IPS-NIHi7 (cell line): ENCODE results near the gene PDLIM7.
"Not testable (repeated sequence)": the region's sequence is repeated elsewhere in the genome, so short reads cannot be mapped to it uniquely, and the experiment has no call there.

Source experiments
- DNase-seq: peaks from one replicate; pipeline ENCODE4 v3.0.0; 2012; ENCODE audit warnings: mixed read lengths; ENCODE audit errors: extremely low spot score

PDLIM7 gene, protein sequence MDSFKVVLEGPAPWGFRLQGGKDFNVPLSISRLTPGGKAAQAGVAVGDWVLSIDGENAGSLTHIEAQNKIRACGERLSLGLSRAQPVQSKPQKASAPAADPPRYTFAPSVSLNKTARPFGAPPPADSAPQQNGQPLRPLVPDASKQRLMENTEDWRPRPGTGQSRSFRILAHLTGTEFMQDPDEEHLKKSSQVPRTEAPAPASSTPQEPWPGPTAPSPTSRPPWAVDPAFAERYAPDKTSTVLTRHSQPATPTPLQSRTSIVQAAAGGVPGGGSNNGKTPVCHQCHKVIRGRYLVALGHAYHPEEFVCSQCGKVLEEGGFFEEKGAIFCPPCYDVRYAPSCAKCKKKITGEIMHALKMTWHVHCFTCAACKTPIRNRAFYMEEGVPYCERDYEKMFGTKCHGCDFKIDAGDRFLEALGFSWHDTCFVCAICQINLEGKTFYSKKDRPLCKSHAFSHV

DNA sequence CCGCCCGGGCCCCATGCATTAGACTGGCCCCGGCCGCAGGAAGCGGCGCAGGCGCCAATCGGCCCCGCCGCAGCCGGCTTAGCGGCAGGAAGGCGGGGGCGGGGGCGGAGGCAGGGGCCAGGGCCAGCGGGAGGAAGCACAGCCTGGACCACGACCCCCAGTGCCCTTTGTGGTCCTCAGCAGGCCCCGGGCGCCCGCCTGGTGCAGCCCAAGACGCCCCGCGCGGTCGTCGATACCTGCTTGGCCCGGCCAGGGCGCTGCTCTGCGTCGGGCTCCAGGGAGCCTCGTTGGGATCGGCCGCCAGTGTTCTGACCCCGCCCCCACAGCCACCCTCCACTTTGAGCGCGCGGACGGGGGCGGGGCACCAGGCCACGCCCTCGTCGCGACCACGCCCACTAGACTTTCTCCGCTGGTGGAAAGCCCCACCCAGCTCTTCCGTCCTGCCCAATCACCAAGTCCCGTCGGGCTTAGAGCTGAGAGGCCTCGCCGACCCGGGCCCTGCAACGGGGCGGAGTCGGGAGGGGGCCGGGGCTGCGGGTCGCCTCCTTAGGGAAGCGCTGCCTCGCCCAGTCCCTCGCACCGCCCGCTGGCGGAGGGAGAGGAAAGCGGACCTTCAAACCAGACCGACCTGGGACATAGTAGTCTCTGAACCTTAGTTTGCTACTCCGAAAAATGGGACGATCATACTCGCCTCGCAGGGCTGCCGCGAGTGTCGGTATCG is at the start of gene PDLIM7:
TSS of gene PDLIM7 (minus strand) at position 313 of the 721 bp plus-strand sequence. CDS start 1,092 bp downstream, outside the sequence.
- DNase-seq = peak; percentile 98

DNA sequence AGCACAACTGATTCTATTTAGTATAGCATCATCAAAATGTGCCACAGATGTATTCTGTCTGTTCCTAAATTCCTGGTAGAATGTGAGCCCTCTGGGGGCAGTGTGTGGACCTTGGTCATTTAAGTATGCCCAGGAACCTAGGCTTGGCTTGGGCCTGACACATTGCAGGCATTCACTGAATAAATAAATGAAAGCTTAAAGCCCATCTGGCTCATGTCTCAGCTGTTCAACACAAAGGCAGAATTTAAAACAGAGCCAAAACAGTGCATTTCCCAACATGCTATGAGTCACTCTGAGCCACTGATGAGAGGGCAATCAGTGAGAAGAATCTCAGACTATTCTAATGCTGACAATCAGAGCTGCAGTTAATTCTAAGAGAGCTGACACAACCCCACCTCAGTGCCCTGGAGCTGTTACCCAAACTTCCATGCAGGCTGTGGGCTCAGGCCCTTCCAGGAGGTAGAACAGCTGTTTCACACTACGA is 48.9 kb upstream of the PDLIM7 start:
- peak; percentile 28 for DNase-seq

DNA sequence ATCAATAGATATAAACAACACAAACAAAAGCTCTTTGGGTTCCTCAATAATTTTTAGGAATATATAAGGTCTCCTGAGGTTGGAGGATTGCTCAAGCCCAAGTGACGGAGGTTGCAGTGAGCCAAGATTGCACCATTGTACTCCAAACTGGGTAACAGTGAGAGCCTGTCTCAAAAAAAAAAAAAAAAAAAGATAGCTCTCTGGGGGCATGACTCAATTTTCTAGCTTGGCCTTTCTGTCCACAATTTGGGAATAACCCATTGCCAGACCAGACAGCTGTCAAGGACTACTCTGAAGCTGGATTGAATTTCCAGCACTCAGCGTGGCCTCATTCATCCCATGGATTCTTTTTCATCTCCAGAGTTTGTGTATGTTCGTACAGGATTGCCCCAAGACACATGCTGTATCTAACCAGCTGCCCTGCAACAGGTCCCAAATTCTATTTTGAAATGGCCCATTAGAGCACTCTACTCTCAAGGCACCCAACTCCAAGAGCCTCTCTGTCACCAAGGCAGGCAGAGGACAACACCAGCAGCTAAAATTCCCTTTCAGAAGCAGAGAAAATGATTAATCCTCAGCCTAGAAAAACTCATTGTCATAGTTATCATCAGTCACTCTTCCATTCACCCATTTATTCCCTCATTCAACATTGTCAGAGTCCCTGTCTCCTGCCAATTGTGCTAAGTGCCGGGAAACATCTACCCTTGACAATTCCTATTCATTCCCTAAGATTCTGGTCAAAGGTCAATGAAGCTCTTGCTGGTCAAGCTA is 48.3 kb upstream of the PDLIM7 start:
- no peak for DNase-seq

- no peak for DNase-seq
Measured at GRCh38 chr5:177542816-177543465, 45.5 kb upstream of the PDLIM7 start.

GRCh38 chr5:177540438-177540837 is 43.0 kb upstream of the PDLIM7 start:
- no peak for DNase-seq

DNA sequence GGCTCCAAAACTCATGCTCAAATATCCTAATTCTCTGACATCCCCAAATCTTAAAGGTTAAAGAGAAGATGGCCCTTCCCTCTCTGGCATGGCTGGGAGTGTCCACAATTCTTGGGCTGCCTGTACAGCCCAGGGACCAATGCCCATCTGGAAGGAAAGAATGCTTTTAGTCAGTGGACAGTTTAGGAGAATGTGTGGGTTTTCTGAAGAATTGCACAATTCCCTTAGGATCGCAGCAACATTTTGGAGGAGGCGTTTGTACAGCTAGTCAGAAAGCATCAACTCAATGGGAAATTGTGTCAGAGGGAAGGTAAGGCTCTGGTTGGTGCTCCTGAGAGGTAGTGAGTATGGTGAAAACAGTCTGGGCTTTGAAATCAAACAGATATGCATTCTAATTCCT is 42.0 kb upstream of the PDLIM7 start:
- no peak for DNase-seq

DNA sequence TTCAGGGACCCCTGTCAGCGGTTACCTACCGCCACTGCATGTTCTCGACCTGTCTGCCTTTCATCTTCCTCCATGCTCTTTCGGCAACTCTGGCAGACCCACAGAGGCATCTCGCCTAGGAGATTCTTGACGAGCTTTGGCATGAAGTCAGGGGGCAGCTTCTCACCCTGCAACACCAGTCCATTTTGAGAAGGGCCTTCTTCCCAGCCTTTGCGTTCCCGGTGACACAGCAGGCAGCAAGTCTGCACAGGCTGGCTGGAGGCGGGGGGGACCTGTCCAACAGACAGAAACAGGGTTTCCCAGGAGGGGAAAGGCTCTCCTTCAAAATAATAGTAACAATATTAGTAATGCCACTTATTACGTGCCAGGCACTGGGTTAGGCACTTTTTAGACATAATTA is 41.5 kb upstream of the PDLIM7 start:
- DNase-seq = no peak

DNA sequence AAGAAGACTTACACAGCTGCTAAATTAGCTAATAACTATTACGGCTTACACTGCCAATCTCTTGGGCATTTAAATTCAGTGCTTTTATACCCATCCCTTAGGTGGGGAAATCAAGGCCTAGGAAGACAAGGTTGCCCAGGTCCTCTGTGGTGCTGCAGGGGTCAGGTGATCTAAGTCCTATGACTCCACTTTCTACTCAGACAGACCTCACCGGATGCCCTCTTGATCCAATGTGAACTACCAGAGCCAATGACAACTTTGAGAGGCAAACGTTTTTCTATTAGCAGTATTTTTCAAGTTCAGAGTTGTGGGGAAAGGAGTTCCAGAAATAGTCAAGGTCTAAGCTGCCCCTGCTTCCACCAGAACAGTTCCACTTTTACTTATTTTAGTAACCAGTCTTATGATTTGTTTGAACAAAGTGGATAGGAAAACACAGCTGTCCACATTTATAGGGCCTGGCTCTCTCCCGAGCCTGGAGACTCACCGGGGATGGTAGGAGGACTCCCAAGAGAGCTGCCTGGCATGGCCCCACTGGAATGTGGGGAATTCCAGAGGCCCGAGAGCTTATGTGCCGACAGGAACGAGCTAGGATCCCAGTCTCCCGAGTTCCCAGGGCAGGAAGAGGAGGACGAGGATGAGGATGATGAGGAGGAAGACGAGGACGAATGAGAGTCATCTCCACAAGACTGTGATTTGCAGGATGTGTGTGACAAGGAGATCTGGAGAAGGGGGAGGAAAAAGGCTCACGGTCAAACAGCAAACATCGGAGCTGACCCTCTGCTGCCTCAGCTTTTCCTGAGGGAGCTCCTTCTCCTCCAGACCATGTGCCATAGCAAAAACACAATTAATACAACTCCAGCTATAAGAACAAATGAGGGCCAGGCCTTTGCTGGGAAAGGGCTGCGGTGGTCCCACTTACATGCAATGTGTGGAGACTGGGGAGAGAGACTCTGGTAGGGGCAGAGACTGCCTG is 40.3 kb upstream of the PDLIM7 start:
- no peak for DNase-seq

DNA sequence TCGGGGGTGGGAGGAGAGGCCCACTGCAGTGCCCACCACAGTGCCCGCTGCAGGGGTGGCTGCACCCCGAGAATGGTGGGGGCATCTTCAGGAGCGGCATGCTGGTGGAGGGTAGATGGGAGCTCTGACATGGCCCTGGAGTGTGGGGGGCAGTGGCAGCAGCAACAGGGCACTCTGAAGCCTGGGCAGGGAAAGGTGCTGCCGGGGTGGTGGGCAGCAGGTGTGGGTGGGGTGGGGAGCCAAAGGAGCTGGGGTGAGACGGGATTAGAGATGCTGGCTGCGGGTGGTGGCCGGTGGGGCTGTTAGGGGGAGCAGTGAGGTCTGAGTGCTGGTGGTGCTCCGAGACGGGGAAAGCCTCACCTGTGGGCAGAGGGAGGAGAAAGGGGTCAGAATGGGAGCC is 39.0 kb upstream of the PDLIM7 start:
- no peak for DNase-seq

- DNase-seq = no peak
Measured at GRCh38 chr5:177535125-177535524, 37.7 kb upstream of the PDLIM7 start.

DNA sequence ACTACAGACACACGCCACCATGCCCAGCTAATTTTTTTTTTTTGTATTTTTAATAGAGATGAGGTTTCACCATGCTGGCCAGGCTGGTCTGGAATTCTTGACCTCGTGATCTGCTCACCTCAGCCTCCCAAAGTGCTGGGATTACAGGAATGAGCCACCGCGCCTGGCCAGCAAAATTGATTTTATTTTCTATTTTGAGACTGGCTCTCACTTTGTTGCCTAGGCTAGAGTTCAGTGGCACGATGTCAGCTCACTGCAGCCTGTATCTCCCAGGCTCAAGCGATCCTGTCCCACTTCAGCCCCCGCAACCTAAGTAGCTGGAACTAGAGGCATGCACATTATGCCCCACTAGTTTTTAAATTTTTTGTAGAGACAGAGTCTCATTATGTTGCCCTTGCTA is 37.0 kb upstream of the PDLIM7 start:
- not testable (repeated sequence) for DNase-seq

- DNase-seq = no peak
Measured at GRCh38 chr5:177531209-177531940, 34.0 kb upstream of the PDLIM7 start.

- DNase-seq = no peak
Measured at GRCh38 chr5:177530638-177531037, 33.2 kb upstream of the PDLIM7 start.

DNA sequence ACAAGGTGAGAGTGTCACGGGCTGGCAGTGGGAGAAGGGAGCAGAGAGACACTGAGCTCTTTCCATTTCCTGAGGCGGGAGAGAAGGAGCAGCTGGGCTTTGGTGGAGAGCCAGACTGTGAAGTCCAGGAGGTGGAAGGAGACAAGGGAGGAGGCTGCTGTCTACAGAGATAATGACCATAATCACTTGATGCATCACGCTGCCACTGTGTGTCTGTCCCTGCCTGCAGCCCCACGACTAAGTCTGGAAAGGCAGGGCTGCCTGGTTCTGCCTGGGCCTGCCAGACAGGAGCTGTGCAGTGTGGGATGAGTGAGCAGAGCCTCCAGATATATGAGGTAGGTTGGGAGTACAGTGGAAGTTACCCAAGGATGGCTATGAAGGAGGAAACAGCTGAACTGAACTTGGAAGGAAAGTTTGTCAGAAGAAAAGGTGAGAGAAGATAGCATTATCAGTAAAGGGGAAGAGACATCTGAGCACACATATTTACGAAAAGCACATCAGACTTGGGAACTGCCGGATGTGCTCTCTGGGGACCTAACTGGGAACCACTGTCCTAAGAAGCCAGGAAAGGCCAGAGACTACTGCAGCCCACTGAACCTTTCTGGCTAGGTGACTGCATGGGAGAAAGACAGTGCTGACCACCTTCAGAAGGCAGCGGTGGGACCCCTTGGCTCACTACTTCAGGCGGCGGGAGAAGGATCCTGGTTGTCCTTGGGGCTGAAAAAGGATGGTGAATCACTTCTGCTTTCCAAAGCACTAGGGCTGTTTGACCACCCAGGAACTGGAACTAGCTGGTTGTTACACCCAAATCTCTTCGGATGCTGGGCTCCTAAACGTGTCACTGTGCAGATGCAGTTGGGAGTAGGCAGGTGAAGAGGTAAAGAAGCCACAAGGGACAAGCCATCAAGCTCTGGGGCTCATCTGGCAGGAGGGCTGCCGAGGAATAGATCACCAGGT is 32.1 kb upstream of the PDLIM7 start:
- no peak for DNase-seq

DNA sequence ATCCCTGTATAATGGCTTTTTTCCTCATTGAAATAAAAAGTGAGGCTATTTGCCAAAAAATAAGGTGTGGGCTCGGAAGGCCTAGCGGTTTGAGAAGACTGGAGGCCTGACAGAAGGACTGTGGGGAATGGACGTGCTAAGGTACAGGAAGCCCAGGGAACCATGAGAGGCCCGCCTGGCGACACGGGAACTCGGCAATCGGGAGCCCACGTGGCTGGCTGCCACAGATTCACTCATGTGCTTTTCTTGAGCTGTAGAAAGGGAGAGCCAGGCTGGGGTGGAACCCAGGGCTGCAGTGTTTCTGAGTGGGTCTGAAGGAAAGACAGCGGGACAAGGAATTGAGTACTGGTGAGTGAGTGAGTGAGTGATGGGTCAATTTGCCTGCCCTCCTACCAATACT is 31.2 kb upstream of the PDLIM7 start:
- DNase-seq = no peak

DNA sequence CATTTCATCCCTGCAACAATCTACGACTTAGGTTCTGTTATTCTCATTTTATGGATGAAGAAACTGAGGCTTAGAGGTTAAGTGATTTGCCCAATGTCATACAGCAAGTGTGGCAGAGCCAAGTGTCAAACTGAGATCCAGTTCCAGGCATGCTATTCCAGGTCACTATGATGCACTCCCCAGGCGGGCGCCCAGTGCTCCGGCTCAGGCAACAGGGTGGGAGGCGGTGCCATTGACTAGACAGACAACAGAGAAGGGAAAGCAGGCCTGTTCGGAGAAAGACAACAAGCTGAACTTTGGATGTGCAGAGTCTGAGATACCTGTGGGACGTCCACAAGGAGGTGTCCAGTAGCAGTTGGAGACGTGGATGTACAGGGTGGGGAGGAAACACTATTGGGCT is 30.2 kb upstream of the PDLIM7 start:
- no peak for DNase-seq

DNA sequence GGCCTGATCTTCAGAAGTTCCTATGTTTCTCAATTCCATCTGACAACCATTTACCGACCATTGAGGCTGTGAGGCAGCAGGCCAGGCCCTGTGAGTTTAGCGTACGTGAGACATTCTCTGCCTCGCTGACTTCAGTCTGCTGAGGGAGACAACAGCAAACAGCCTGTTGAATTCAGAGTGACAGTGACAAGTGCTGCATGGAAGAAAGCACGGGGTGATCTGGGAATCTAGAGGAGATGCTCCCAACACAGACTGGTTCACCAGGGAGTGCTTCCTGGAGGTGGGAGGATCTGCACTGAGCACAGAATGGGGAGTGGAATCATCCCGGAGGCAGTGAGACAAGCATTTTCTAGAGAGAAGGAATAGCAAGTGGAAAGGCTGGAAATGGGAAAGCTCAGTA is 29.4 kb upstream of the PDLIM7 start:
- DNase-seq = no peak

DNA sequence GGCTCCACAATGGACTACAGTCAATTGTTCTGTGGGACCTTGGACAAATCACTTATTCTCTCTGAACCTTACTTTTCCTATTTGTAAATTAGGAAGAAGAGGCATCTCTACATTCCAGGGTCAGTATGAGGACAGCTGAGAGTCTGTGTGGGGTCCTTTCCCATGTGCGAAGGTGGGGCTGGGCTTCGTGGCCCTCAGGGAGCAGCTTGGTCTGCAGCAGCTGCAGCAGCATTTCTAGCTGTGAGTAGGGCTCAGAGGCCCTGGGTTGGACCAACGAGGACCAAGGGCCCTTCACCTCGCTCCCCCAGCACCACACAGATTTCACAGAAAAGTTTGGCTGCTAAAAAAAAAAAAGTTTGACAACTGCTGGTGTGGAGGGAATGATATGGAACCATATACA is 28.8 kb upstream of the PDLIM7 start:
- DNase-seq = no peak
